ENCODE measurements around the gene BTAF1.
"Not testable (repeated sequence)": the region's sequence is repeated elsewhere in the genome, so short reads cannot be mapped to it uniquely, and the experiment has no call there.

Gene BTAF1

DNA sequence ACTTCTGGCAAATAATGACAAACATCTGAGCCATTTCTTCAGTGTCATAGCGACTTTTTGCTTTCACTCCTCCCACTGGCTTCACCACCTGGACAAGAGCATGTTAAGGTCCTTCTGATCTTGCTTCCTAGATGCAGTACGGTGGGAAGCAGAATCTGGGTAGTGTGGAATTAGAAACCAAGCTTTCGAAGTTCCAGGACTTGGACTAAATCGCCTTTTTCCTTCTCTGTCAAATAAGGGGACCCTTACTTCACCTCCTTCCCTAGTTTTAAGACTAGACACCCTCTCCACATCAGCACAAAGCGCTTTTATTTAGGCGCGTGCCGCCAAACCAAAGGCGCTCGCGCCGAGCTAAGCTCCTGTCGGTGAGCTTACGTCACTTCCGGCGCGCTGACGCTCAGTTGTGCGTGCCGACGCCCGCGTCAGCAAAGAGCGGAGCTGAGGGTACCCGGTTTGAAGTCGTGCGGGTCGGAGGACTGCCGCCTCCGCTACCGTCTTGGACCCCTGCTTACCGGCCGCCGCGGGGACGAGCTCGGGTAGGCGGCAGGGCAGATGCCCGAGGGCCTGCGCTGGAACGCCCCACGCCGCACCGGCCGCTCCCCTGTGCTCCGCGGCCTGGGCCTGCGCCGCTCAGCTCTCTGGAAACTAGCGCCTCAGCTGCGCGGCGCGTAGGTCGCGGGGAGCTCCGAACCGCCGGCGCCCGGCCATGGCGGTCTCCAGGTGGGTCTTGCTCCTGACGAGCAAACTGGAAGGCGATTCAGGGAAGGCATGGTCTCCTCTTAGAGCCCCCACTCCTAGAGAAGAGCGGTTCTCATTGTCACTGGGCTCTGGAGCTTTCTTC lies at the start of gene BTAF1:
Gene BTAF1, plus strand, starts transcription at position 400 of the 841 bp plus-strand sequence. Its CDS starts 307 bp downstream, at position 707.
- peak; percentile 92 for DNase-seq

- no peak for DNase-seq
Measured at GRCh38 chr10:91875156-91875555, 48.4 kb upstream of the BTAF1 start.

GRCh38 chr10:91875779-91876178 lies 47.8 kb upstream of the BTAF1 start:
- DNase-seq: no peak

GRCh38 chr10:91879515-91880170 lies 43.9 kb upstream of the BTAF1 start:
- DNase-seq: no peak

- no peak for DNase-seq
Measured at GRCh38 chr10:91880310-91880709, 43.3 kb upstream of the BTAF1 start.

GRCh38 chr10:91883549-91884444 lies 39.8 kb upstream of the BTAF1 start:
- no peak for DNase-seq

GRCh38 chr10:91884536-91884935 lies 39.0 kb upstream of the BTAF1 start:
- DNase-seq: no peak

DNA sequence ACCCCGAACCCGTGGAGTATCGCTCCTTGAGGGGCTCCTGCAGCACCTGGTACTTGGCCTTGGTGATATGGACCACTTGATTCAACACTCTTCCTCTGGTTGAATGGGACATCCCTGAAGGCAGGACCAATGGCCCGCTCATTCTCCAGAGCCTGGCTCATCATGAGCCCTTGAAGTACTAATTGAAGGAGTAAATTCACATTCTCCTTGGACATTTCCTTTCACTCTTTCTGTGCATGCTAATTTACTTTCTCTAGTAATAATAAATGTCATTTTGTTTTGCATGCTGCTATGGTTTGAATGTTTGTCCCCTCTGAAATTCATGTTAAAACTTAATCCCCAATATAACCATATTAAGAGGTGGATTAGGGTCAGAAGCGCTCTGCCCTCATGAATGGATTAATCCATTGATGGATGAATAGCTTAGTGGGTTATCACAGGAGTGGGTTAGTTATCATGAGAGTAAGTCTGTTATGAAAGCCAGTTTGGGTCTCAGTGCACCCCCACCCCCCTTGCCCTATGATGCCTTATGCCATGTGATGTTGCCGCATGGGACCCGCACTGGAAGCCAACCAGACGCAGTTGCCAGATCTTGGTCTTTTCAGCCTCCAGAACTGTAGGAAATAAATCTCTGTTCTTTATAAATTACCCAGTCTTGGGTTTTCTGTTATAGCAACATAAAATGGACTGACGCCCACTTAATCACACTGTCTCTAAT lies 38.0 kb upstream of the BTAF1 start:
- DNase-seq: no peak

- DNase-seq: no peak
Measured at GRCh38 chr10:91886954-91887271, 36.7 kb upstream of the BTAF1 start.

DNA sequence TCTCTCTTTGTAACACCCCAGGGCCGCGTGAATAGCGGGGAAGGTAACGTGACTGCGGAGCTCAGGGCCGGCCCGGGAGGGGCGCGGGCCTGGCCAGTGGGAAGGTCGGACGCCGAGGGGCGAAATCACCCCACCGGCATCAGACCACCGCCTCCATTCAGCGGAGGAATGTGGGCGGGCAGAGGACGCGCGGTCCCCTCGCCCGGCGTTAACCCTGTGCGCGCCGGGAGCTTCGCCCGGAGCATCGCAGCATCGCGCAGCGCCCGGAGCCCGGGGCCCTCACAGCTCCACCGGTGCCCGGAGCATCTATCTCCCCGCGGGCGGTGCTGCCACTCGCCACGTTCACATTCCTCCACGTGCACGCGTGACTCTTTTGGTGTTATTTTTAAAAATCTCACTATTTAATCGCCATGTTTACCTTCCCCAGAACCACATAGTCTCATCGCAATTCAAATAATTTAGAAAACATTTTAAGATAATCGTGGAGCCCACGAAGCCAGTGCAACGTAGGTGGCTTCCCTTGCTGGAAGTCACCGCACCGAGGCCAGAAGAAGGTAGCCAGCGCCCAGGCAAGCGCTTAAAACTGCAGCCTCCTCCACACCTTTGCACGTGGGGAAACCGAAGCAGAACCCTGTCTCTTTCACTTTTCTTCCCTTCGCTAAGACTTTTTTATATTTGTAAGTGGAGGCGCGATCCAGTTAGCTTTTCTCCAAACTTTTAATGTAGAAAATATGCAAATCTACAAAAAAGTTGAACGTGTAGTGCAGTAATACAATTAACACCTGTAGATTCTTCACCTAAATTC lies 36.1 kb upstream of the BTAF1 start:
- peak; percentile 27 for DNase-seq

GRCh38 chr10:91891125-91892001 lies 32.2 kb upstream of the BTAF1 start:
- DNase-seq: no peak

DNA sequence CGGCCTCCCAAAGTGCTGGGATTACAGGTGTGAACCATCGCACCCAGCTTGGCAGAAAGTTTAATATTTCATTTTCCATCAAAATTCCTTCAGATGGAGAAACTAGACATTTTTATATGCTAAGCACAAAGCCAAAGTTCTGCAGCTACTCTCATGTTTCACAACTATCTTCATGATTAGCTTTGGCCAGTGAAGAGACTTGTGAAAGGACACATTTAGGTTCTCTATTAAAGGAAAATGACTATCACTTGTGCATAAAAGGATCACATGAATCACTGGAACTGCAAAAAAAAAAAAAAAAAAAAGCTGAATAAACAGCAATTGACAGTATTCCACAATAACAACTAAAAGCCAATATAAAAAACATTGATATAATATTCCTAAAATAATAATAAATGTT lies 30.5 kb upstream of the BTAF1 start:
- no peak for DNase-seq

GRCh38 chr10:91894261-91894685 lies 29.3 kb upstream of the BTAF1 start:
- not testable (repeated sequence) for DNase-seq

GRCh38 chr10:91896212-91896756 lies 27.3 kb upstream of the BTAF1 start:
- DNase-seq: no peak

DNA sequence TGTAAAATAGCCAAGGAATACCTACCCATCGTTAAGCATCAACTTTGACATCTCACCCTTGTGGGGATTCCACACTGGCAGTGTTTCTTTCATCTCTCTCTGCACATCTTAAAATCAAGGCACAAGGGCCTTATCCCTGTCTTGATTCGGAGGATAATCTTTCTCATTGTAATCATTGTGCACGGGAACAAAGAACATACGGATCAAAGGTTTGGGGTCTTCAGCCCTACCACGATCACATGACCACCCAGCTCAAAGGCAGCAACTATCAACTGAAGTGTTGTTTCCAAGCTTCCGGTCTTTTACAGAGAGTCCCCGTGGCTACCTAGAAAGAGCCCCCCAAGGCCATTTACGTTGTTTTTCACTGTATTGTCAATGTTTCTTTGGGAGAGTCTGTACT lies 26.1 kb upstream of the BTAF1 start:
- no peak for DNase-seq

GRCh38 chr10:91901784-91902677 lies 21.5 kb upstream of the BTAF1 start:
- peak; percentile 60 for DNase-seq

DNA sequence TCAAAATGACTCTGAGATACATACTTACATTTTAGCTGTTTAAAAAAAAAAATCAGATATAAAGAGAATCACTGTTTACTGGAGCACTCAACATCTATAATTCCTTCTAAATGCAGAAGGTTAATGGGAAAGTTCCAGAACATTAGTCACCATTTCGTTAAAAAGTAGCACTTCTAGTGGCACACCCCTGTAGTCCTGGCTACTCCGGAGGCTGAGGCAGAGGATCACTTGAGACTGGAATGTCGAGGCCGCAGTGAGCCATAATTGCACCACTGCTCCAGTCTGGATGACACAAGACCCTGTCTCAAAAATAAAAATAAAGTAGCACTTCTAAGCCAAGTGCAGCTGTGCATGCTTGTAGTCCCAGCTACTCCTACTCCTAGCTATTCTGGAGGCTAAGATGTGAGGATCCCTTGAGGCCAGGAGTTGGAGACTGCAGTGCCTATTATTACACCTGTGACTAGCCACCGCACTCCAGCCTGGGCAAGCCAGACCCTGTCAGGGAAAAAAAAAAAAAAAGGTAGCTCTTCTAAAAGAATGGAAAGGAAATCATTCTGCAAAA lies 16.5 kb upstream of the BTAF1 start:
- DNase-seq: no peak

DNA sequence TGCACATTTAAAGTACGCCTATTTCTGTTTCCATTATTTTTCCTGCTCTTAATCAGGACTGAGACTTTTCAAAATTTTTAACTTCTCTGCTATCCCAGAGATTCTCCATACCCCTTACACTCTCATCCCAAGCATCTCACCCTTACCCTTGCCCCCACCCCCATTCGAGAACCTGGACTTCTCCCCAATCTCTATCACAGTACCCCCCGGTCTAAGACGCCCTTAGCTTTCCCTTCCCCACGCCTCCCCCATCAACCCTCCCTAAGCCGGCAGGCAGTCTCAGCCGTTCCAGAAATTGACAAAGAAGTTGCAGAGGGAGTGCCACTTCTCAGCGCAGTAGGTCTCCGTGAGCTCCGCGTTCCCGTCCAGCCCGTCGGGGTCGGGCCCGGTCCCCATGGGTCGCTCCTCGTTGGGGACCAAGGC lies 15.6 kb upstream of the BTAF1 start:
- DNase-seq: no peak
